ENCODE data around the gene NID2. TPM values are rescaled to one million over a fixed set of nuclear protein-coding genes. Genes with fewer than 3 reads are reported as not detected.

NID2 gene
- total RNA-seq, 1 experiment from 2014 or later, result 6.4 TPM

GRCh38 chr14:52061390-52061789 is 7.5 kb downstream of the NID2 start:
- in situ Hi-C loops (cut with HindIII; ENCODE audit: low pct_unique_long_range_greater_than_20kb, low sequenced_read_pairs), result no loop called here
- DNase-seq (ENCODE audit: low read depth), result no peak

DNA sequence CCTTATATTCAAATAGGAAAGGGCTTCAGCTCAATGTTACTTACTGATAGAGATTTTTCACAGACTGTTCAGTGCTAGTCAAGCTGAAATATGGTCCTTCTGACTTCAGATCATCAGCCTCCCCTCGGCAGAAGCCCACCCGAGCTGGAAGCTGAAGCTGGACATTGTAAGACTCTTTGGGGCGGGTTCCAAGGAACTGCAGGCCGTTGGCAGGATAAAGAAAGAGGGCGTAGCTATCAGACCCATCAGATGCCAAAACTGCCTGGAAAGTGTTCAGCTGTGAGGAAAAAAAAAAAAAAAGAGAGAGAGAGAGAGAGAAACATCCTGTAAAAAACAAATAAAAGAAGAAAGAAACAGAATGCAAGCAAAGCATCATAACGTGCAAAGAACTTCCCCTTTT is 8.8 kb downstream of the NID2 start:
- in situ Hi-C loops (cut with HindIII; ENCODE audit: low pct_unique_long_range_greater_than_20kb, low sequenced_read_pairs), result no loop called here
- DNase-seq (ENCODE audit: low read depth), result no peak

DNA sequence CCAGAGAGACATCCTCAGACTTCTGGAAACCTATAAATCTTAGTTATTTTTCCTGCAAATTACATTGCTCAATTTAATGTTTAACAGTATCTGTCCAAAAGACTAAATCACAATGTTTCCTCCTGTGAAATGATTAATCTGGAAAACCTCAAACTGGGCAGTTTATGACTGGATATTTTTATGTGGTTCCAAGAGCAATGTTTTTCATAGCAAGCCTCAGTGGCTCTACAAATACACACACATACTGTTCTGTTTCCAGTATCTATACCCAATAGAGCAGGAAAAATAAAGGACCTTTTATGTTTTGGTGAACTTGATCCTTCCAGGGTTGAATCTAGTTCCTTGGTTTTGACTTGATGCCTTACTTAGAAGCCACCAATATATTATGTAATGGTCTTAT is 9.2 kb downstream of the NID2 start:
- peak; percentile 85 for DNase-seq (ENCODE audit: low read depth)
- in situ Hi-C loops (cut with HindIII; ENCODE audit: low pct_unique_long_range_greater_than_20kb, low sequenced_read_pairs), result no loop called here

DNA sequence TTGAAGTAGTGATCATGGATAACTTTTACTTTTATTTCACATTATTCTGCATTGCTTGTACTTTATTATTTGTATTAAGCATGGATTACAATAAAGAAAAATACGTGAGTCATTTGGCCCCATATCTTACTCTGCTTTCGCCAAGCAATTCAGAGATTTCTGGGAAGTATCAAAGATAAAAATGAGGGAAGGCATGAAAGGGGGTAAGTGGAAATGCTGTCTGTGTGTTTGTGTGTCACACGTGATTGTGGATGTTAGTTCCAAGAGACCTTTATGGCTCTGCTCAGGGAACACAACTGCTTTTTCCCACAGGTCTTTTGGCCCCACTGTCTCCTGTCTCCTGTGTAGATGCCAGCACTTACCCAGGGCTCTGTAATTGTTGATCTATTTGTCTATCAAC is 10.5 kb downstream of the NID2 start:
- in situ Hi-C loops (cut with HindIII; ENCODE audit: low pct_unique_long_range_greater_than_20kb, low sequenced_read_pairs), result no loop called here
- no peak for DNase-seq (ENCODE audit: low read depth)

GRCh38 chr14:52055167-52055566 is 13.7 kb downstream of the NID2 start:
- in situ Hi-C loops (cut with HindIII; ENCODE audit: low pct_unique_long_range_greater_than_20kb, low sequenced_read_pairs), result no loop called here
- DNase-seq (ENCODE audit: low read depth), result no peak

GRCh38 chr14:52054678-52055077 is 14.2 kb downstream of the NID2 start:
- no peak for DNase-seq (ENCODE audit: low read depth)
- in situ Hi-C loops (cut with HindIII; ENCODE audit: low pct_unique_long_range_greater_than_20kb, low sequenced_read_pairs), result no loop called here

DNA sequence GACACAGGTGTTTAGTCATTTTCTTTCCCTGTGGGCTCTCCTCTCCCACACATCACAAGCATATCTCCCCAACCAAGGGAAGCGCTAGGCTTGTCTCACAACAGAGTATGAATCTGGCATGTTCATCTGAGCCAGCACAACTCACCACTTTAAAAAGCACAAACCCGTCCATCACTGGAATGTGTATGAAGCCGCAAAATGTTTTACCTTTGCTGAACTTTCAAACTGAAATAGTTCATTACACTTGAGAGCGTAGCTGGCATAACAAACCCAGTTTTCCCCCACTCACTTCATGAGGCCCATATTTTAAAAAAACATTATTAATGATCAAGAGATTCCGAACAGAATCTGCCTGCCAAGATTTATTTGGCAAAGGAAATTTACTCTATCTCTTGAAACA is 15.8 kb downstream of the NID2 start:
- no peak for DNase-seq (ENCODE audit: low read depth)
- in situ Hi-C loops (cut with HindIII; ENCODE audit: low pct_unique_long_range_greater_than_20kb, low sequenced_read_pairs), result no loop called here

GRCh38 chr14:52052288-52052943 is 16.4 kb downstream of the NID2 start:
- in situ Hi-C loops (cut with HindIII; ENCODE audit: low pct_unique_long_range_greater_than_20kb, low sequenced_read_pairs), result no loop called here
- no peak for DNase-seq (ENCODE audit: low read depth)

DNA sequence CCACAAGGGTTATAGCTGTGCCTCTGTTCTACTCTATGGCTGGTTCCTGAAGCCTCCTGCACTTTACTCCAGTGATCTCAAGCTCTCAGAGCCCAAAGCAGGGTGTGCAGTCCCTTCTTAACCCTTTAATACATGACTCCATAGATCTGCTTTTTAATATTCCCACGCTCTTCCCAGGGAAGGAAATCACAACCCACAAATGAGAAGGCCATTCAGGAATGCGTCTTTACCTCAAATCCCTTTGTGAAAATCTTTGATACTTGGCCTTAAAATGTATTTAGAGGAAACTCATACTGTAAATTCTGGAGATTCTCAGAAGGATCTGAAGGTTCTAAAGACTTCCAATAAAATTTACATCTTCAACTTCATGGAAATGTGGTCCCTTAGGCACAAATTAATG is 17.0 kb downstream of the NID2 start:
- in situ Hi-C loops (cut with HindIII; ENCODE audit: low pct_unique_long_range_greater_than_20kb, low sequenced_read_pairs), result no loop called here
- DNase-seq (ENCODE audit: low read depth), result no peak

DNA sequence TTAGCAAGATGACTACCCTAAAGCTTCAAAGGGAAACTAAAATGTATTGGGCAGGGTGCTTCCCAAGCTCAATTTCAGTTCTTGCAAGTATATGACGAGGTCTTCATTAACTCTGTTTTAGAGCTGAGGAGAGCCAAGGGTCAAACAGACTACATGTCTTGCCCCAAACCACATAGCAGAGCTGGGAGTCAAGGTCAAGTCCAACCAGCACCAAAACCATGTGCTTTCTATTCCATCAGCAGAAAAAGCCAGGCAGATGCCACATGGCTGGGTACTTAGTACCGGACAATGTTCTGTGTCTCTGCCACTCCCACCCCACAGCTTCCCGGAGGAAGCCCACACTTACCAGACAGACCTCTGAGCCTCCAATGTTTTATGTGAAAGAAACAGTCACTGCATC is 17.6 kb downstream of the NID2 start:
- in situ Hi-C loops (cut with HindIII; ENCODE audit: low pct_unique_long_range_greater_than_20kb, low sequenced_read_pairs), result no loop called here
- no peak for DNase-seq (ENCODE audit: low read depth)

- in situ Hi-C loops (cut with HindIII; ENCODE audit: low pct_unique_long_range_greater_than_20kb, low sequenced_read_pairs), result no loop called here
- no peak for DNase-seq (ENCODE audit: low read depth)
Observed at GRCh38 chr14:52049721-52050588, 18.9 kb downstream of the NID2 start.

GRCh38 chr14:52049271-52049670 is 19.6 kb downstream of the NID2 start:
- in situ Hi-C loops (cut with HindIII; ENCODE audit: low pct_unique_long_range_greater_than_20kb, low sequenced_read_pairs), result no loop called here

DNA sequence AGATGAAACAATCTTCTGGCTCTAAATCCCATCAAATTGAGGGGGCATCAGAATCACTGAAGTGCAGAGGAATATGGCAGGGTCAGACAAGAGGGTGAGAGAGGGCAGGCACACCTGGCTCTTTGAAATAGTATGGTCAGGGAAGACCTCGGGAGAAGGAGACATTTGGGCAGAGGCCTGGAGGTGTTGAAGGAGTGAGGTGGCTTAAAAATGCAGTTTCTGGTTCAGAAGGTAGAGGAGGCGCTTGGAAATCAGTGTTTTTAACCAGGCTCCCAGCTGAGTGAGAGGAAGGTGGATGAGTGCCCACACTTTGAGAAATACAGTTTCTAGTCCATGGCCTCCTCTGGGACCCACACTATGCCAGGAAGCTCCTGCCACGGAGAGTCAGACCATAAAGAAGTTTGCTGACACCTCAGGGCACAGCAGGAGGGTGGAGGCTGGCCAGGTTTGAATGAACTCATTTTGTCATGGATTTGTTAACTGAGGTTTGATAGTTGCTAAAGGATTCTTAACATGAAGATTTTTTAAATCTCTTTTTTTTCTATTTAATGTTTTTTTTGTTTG is 20.1 kb downstream of the NID2 start:
- in situ Hi-C loops (cut with HindIII; ENCODE audit: low pct_unique_long_range_greater_than_20kb, low sequenced_read_pairs), result no loop called here
- DNase-seq (ENCODE audit: low read depth), result no peak

More at GRCh38 chr14:52049271-52049670, 19.6 kb downstream of the NID2 start:
- no peak for DNase-seq (ENCODE audit: low read depth)

DNA sequence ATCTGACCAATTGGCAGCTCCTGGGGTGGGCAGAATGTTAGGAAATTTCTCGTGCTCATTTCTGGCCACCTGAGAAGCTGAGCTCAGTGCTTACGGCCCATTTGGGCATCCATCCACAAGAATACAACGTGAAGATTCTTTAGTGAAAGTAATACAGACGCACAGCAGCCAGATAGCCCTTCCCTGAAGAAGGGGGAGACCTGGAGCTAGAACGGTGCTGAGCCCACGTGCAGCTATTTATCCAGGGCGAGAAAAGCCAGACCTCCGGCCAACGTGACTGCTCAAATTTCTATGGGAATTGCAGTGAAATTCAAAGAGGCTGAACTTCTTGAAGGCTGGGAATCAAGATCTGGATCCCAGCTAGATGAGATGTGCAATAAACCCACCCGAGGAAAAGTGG is 20.7 kb downstream of the NID2 start:
- no peak for DNase-seq (ENCODE audit: low read depth)
- in situ Hi-C loops (cut with HindIII; ENCODE audit: low pct_unique_long_range_greater_than_20kb, low sequenced_read_pairs), result no loop called here

- DNase-seq (ENCODE audit: low read depth), result no peak
- in situ Hi-C loops (cut with HindIII; ENCODE audit: low pct_unique_long_range_greater_than_20kb, low sequenced_read_pairs), result no loop called here
Observed at GRCh38 chr14:52046376-52046917, 22.4 kb downstream of the NID2 start.

- in situ Hi-C loops (cut with HindIII; ENCODE audit: low pct_unique_long_range_greater_than_20kb, low sequenced_read_pairs), result no loop called here
- peak; percentile 56 for DNase-seq (ENCODE audit: low read depth)
Observed at GRCh38 chr14:52044791-52045522, 23.9 kb downstream of the NID2 start.

- DNase-seq (ENCODE audit: low read depth), result peak; percentile 33
- in situ Hi-C loops (cut with HindIII; ENCODE audit: low pct_unique_long_range_greater_than_20kb, low sequenced_read_pairs), result no loop called here
Observed at GRCh38 chr14:52043690-52044089, 25.2 kb downstream of the NID2 start.

DNA sequence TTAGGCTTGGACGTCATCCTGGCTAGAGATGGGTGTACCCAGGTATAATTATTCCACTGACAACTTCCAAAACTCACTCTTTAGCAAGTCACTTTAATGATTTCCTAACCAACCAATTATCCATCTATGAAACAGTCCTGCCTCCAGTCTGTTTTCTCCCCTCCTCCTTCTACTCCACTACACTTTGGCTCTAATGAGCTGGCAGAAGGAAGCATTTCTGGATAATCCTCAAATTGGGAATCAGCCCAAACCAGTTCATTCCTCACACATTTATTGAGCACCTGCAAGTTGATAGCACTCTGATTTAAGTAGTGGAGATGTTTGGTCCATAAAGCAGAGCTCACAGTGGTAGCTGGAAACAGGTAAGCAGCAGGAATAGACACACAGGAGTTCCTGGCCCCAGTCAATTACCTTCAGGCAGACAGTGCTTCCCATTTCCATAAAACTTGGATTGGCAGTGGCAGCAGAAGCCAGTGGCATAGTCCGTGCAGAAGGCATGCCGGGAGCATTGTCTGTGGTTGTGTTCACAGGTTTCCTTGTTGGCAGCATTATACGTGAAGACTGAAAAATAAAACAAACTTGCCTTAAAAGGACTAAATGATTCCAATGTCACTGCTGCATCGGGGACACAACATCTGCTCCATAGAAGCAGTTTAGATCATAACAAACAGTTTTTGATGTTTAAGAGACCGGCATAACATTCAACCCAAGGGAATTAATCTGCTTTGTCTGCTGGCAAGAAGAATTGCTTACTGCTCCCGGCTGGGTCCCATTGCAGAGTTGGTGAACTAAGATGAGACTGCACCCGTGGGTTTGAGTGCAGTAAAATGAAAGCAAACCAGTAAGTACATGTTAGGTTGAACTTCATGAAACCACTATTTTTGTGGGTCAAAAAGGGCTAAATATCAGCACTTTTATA is 26.2 kb downstream of the NID2 start:
- in situ Hi-C loops (cut with HindIII; ENCODE audit: low pct_unique_long_range_greater_than_20kb, low sequenced_read_pairs), result no loop called here

More for the DNA sequence above, 26.2 kb downstream of the NID2 start:
- no peak for DNase-seq (ENCODE audit: low read depth)

All from Caki2 (cell line).